Hepatocyte (in vitro differentiated cells): Measurements from ENCODE around the gene CHI3L2.

Experiments used
- EZH2phosphoT487 ChIP-seq: fragments of 200-600 bp; sonication (generic); IDR thresholded peaks from one replicate; pipeline ENCODE4 v1.6.1; 2018; ENCODE audit warnings: antibody characterized with exemption, mild to moderate bottlenecking, low read depth, moderate library complexity; ENCODE audit not compliant: unreplicated experiment, severe bottlenecking
- TF ChIP-seq, protein P1 (sequence below): fragments of 200-600 bp; sonication (generic); IDR thresholded peaks from 2 replicates; pipeline ENCODE4 v1.5.1; 2016; ENCODE audit warnings: antibody characterized with exemption, mild to moderate bottlenecking; ENCODE audit not compliant: poor library complexity

DNA sequence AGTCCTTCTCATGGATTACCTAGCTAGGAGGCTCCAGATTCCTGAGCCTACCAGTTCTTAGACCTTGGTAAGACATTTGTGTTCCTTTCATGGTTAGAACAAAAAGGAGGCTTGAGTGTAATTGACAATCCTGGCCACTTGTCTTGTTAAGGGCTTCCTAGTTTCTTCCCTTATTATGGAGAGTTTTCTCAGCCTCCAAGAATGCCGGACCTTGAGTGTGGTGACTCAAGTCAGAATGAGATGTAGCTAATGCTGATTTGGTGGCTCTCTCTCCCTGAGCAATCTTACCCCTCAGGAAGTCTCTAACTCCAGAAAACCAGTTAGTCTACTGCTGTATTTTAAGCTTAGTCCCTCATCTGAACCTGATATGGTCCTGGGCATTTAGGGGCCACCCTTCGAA, 14.3 kb downstream of the CHI3L2 start:
- TF ChIP-seq, protein P1, sequence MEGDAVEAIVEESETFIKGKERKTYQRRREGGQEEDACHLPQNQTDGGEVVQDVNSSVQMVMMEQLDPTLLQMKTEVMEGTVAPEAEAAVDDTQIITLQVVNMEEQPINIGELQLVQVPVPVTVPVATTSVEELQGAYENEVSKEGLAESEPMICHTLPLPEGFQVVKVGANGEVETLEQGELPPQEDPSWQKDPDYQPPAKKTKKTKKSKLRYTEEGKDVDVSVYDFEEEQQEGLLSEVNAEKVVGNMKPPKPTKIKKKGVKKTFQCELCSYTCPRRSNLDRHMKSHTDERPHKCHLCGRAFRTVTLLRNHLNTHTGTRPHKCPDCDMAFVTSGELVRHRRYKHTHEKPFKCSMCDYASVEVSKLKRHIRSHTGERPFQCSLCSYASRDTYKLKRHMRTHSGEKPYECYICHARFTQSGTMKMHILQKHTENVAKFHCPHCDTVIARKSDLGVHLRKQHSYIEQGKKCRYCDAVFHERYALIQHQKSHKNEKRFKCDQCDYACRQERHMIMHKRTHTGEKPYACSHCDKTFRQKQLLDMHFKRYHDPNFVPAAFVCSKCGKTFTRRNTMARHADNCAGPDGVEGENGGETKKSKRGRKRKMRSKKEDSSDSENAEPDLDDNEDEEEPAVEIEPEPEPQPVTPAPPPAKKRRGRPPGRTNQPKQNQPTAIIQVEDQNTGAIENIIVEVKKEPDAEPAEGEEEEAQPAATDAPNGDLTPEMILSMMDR, result no peak
- TF ChIP-seq EZH2phosphoT487, result no peak
